ENCODE results near the gene ZBTB25. TPM values are rescaled to one million over a fixed set of nuclear protein-coding genes. Genes with fewer than 3 reads are reported as not detected.
A peak's percentile ranks its signal among the peaks of the same experiment; 100 is the strongest.

Gene ZBTB25
- total and polyA plus RNA-seq, 2 experiments from 2014 or later: 11.3 to 13.3 TPM

- H3K4me3 ChIP-seq: no peak overlapping the region
- H3K9me3 ChIP-seq (ENCODE audit: low read depth): no peaks in the 10 kb centered on the region
- peak in 1 of 2 donors; percentile 61 for DNase-seq (ENCODE audit: low read depth in 1 of 2, low spot score in 1 of 2)
- H3K27me3 ChIP-seq: no peaks in the 10 kb centered on the region
- no peak for TF ChIP-seq CTCF (IDR thresholded peaks at IDR 0.05; ENCODE audit: low read depth, low read length)
- peaks cover 20% of the 10 kb centered on the region for H3K36me3 ChIP-seq
- H3K27ac ChIP-seq: no peak overlapping the region
- H3K4me1 ChIP-seq (ENCODE audit: low read depth): no peaks in the 10 kb centered on the region
Measured at GRCh38 chr14:64423987-64424386, 79.7 kb downstream of the ZBTB25 start.

GRCh38 chr14:64422756-64423155 lies 80.9 kb downstream of the ZBTB25 start:
- no peak overlapping the region for H3K27ac ChIP-seq
- no peaks in the 10 kb centered on the region for H3K27me3 ChIP-seq

GRCh38 chr14:64422005-64422404 lies 81.6 kb downstream of the ZBTB25 start:
- no peak for TF ChIP-seq CTCF (IDR thresholded peaks at IDR 0.05; ENCODE audit: low read depth, low read length)
- Histone ChIP-seq H3K9me3 (ENCODE audit: low read depth) (no peaks in the 10 kb centered on the region), H3K4me1 (ENCODE audit: low read depth) (no peaks in the 10 kb centered on the region), H3K27ac (no peak overlapping the region), H3K4me3 (no peak overlapping the region), H3K36me3 (peaks cover 15% of the 10 kb centered on the region), H3K27me3 (no peaks in the 10 kb centered on the region)
- DNase-seq (ENCODE audit: low read depth in 1 of 2, low spot score in 1 of 2): no peak

More at GRCh38 chr14:64422756-64423155, 80.9 kb downstream of the ZBTB25 start:
- no peak for DNase-seq (ENCODE audit: low read depth in 1 of 2, low spot score in 1 of 2)
- no peak overlapping the region for H3K4me3 ChIP-seq
- H3K4me1 ChIP-seq (ENCODE audit: low read depth): no peaks in the 10 kb centered on the region
- no peak for TF ChIP-seq CTCF (IDR thresholded peaks at IDR 0.05; ENCODE audit: low read depth, low read length)
- peaks cover 21% of the 10 kb centered on the region for H3K36me3 ChIP-seq
- H3K9me3 ChIP-seq (ENCODE audit: low read depth): no peaks in the 10 kb centered on the region

GRCh38 chr14:64421166-64421565 lies 82.5 kb downstream of the ZBTB25 start:
- DNase-seq (ENCODE audit: low read depth in 1 of 2, low spot score in 1 of 2): peak in 1 of 2 donors; percentile 81
- TF ChIP-seq CTCF (IDR thresholded peaks at IDR 0.05; ENCODE audit: low read depth, low read length): no peak
- Histone ChIP-seq H3K27me3 (no peaks in the 10 kb centered on the region), H3K4me1 (ENCODE audit: low read depth) (no peaks in the 10 kb centered on the region), H3K9me3 (ENCODE audit: low read depth) (no peaks in the 10 kb centered on the region), H3K27ac (no peak overlapping the region), H3K4me3 (no peak overlapping the region), H3K36me3 (peaks cover 17% of the 10 kb centered on the region)

- peaks cover 16% of the 10 kb centered on the region for H3K36me3 ChIP-seq
Measured at GRCh38 chr14:64419003-64419402, 84.6 kb downstream of the ZBTB25 start.

More at GRCh38 chr14:64419003-64419402, 84.6 kb downstream of the ZBTB25 start:
- Histone ChIP-seq H3K4me1 (ENCODE audit: low read depth) (no peaks in the 10 kb centered on the region), H3K4me3 (no peak overlapping the region), H3K27ac (no peak overlapping the region), H3K27me3 (no peaks in the 10 kb centered on the region), H3K9me3 (ENCODE audit: low read depth) (no peaks in the 10 kb centered on the region)
- no peak for DNase-seq (ENCODE audit: low read depth in 1 of 2, low spot score in 1 of 2)
- TF ChIP-seq CTCF (IDR thresholded peaks at IDR 0.05; ENCODE audit: low read depth, low read length): no peak
